H54 (cell line): Measurements from ENCODE around the gene EPHA2.

Experiments used
- DNase-seq: peaks from one replicate; pipeline ENCODE4 v3.0.0; 2011; ENCODE audit warnings: low spot score, mixed read lengths; ENCODE audit not compliant: insufficient read length
- FAIRE-seq: peaks from 3 replicates; lab custom pipeline; 2011; peaks lifted over from hg19 to GRCh38; lab: Jason Lieb, UNC
- POLR2A ChIP-seq: IDR thresholded peaks from 2 replicates; pipeline ENCODE4 v1.6.1; 2011; ENCODE audit warnings: low read depth, mild to moderate bottlenecking, low read length

The EPHA2 gene

DNA sequence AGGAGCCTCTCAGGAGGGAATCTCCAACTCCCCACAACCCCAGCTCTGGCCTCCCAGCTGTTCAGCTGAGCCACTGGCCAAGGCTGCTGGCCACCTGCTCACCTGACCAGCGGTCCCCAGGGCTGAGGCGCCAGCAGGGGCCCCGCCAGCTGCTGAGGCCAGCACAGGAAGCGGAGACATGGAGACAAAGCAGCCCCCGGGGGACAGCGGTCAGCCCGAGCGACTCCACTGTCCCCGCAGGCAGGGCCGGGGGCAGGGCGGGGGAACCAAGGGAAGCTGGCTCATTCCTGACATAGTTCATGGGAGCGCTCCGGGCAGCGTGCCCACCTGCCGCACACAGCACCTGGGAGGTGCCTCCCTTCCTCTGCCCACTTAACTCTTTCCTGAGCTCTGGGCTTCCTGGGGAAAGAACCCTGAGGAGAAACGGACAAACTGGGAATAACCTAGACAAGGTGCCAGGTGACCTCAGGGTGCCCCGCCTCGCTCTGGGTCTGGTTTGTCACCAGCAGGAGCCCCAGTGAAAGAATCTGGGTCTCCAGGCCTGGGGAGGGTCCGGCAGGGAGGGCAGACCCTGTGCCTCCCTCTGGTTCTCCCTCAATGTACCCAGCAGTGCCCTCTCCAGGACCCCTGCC lies 10.7 kb downstream of the EPHA2 start:
- FAIRE-seq (no peak), DNase-seq (no peak)
- no peak for TF ChIP-seq POLR2A

DNA sequence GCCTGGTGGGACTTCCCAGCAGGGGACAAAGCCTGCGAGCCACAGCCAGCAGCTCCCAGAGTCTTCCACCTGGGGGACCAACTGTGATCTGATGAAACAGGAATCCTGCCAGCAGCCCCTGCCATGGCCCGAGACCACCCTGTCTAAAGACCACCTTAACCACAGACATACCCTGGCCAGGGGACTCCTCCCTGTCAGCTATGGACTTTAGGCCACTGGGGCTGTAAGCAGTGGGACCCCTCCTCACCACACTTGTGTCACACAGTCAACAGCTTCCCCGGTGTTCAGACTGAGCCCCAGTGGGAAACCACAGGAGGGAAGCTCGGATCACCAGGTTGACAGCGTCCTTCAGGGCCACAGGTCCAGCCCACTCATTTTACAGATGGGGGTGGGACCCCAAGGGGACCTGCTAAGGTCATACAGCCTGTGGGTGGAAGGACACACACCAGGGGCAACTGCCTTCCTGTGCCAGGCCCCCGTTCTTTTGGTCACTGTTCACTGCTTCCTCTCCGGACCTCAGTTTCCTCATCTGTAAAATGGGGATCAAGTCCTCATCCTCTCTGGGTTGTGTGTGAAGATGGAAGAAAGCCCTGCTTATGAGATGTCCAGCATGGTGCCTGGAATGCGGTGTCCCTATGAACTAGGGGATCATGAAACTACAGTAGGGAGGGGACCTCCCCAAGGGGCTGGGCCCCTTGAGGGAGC lies 11.4 kb downstream of the EPHA2 start:
- DNase-seq (no peak), FAIRE-seq (no peak)
- TF ChIP-seq POLR2A = no peak

DNA sequence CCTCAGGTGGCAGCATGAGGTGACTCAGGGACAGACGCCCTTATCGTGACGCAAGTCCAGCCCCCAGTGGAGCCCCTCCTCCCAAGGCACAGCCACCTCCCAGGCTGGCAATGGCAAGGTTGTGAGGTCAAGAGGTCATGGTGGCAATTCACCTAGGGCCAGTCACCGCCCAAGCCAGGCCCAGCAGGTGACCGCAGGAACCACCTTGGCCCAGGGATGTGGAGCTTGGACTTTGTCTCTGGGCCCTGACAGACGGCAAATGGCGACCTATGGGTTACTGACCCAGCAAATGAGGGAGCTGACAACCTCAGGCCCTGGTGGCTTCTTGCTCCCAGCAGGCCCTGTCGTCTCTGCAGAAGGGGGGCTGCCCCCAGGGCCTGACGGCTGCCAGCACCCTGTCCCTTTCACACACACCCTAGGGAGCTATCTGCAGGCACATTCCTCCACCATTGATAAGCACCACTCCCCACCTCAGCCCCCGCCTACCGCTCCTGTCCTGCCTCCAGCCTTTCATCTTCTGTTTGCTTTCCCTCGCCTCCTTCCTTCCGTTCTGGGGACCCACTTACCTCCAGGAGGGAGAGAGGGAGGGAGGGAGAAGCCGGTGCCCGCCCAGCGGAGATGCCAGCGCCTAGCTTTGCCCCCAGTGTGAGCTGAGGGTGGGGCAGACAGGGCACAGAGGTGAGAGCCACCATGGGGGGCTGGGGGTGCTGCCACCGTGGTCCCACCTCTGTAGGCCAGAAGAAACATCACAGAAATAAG lies 12.1 kb downstream of the EPHA2 start:
- DNase-seq (no peak), FAIRE-seq (no peak)
- TF ChIP-seq POLR2A = no peak

DNA sequence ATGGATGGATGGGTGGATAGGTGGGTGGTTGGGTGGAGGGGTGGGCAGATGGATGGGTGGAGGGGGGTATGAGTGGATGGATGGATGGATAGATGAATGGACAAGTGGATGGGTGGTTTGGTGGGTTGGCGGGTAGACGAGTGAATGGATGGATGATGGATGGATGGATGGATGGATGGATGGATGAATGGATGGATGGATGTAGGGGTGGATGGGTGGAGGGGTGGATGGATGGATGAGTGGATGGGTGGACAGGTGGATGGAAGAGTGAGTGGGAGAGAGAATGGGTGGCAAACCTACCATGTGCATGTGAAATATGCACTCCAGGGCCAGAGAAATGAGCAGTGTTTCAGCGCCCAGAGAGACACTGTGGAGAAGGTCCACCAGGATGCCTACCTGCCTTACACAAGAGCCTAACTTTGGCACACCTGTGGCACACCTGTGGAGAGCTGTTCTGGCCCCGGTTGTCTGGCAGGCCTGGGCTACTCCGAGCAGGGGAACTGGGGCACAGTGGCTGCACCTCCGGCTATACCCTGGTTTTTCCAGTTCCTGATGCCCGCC lies 12.8 kb downstream of the EPHA2 start:
- no peak for FAIRE-seq
- DNase-seq = no peak
- TF ChIP-seq POLR2A = no peak

DNA sequence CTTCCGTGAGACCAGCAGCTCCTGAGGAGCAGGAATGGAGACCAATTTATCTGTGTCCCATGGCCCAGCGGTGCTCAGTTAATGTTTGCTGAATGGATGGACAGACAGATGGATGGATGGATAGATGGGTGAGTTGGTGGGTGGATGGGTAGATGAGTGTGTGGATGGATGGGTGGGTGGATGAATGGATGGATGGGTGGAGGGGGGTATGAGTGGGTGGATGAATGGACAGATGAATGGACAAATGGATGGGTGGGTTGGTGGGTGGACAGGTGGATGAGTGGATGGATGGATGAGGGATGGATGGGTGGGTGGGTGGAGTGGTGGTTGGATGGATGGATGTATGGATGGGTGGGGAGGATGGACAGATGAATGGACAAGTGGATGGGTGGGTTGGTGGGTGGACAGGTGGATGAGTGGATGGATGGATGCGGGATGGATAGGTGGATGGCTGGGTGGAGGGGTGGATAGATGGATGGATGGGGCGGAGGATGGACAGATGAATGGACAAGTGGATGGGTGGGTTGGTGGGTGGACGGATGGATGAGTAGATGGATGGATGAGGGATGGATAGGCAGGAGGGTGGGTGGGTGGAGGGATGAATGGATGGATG lies 13.4 kb downstream of the EPHA2 start:
- DNase-seq (no peak), FAIRE-seq (no peak)
- no peak for TF ChIP-seq POLR2A

DNA sequence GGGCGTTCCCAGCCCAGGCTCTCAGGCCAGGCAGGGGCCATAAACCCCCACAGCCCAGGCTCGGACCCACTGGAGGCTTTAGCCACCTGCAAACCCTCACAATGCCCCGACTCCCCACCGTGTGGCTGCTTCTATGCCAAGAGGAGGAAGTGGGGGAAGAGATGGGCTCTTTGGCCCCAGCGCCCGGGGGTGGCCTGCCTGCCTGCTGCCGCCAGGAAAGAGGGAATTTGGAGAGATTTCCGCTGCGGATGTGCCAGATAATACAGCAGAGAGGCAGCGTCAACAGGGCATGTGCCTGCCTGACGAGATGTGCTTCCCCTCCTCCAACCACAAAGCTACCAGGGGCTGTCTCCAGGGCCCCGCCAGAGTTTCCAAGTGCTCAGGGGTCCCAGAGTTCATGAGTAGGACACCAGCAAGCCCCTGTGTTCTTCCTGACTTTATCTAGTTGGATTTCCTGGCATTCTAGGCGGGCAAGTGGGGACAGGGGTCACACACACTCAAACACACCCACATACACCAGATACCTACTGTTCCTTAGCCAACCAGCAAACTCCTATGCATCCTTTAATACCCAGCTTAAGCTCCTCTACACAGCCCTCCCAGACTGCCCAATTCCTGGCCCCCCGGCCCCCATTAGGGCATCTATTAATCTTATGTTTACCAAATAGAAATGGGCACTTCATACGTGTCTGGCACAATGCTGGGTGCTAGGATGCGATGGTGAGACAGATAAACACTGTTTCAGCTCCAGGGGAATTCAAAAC lies 14.1 kb downstream of the EPHA2 start:
- no peak for TF ChIP-seq POLR2A
- DNase-seq = no peak
- no peak for FAIRE-seq

DNA sequence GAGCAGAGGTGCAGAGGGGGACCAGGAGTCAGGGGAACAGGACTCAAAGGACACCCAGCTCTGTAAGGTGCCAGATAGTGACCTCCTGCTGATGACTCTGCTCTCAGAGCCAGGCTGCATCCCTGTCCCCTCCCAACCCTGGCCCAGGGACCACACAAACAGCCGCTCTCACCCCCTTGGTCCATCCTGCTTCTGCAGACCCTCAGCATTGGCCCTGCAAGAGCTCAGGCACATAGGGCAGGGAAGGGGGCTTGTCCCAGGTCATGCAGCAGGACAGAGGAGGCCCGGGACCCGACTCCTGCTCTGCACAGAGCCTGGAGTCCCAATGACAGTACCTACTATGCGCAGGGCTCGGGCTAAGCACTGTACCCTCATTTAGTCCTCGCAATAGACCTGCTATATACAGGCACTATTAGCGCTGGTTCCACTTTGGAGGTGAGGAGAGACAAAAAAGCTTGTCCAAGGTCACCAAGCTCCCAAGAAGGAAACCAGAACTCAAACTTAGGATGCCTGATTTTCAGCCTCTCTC lies 15.7 kb downstream of the EPHA2 start:
- FAIRE-seq (no peak), DNase-seq (no peak)
- no peak for TF ChIP-seq POLR2A

DNA sequence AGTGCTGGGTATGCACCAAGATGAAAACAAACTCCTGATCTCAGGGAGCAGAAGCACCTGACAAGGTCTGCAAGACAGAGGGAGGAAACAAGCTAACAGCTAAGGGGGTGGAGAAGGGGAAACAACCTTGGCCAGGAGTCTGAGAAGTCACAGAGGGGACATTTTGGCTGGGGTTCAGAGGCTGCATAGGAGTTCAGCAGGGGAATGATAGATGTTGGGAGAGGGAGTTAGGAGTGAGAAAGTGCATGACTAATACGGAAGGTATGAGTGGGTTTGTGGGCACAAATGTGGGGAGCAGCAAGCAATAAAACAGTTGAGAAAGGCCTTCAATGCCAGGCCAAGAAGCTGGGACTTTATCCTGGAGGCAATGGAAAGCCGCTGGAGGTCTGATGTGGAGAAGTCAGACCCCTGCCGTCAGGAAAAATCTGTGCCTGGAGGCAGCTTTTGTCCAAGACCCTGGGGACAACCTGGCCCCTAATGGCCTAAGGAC lies 16.4 kb downstream of the EPHA2 start:
- FAIRE-seq = peak; percentile 58
- no peak for TF ChIP-seq POLR2A
- DNase-seq = peak; percentile 64

DNA sequence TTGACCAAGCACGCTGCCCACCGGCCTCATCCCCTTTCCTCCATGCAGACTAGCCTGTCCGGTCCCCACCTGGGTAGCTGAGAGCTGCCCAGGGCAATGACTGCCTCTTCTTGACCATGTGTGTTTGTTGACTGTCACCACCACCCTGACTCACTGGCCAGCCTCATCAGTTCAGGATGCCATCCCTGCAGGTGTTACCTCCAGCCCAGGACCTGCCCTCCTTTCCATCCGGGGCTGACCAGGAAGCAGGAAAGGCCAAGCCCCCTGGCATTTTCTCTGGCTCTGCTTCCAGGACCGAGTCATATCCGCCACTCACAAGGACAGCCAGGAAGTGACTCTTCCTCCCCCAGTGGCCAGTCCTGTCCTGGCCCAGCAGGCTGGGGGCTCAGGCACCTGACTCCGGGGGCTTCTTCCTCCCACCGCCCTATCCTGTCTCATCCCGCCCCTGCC lies 17.1 kb downstream of the EPHA2 start:
- DNase-seq = peak; percentile 52
- no peak for FAIRE-seq
- TF ChIP-seq POLR2A = no peak

DNA sequence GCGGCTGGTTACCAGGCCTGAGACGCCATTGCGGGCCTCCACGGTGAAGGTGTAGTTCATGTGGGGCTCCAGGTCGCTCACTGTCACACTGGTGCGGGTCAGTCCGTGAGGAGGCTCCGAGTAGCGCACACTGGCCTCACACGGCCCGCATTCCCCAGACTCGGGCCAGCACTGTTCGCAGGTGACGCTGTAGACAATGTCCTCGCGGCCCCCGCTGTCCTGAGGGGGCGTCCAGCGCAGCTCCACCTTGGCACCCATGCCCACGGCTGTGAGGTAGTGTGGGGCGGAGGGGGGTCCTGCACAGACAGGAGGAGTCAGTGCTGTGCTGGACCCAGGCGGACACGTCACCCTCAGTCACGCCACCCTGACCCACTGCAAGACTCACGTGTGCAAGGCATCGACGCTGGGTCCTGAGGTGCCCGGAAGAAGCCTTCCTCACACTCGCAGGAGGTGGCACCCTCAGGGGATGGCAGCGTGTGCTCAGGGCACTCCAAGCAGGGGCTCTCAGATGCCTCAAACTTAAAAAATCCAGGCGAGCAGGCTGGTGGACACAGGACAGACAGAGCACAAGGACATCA lies 17.9 kb downstream of the EPHA2 start:
- DNase-seq (no peak), FAIRE-seq (no peak)
- TF ChIP-seq POLR2A = no peak

DNA sequence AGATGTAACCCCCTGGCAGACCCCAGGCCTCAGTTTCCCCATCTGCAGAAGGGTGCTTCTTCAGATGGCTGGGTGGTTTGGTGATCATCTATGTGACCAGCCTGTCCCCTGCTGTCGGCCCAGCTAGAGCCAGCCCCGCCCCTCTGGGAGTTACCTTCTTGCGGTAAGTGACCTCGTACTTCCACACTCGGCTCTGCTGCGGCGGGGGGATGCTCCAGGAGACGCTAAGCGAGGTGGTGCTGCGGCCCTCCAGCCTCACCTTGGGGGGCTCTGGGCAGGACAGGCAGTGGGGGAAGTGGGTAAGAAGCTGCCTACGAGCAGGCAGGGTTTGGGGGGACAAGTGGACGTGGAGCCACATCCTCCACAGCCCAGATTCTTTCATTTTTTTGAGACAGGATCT lies 20.4 kb downstream of the EPHA2 start:
- no peak for FAIRE-seq

DNA sequence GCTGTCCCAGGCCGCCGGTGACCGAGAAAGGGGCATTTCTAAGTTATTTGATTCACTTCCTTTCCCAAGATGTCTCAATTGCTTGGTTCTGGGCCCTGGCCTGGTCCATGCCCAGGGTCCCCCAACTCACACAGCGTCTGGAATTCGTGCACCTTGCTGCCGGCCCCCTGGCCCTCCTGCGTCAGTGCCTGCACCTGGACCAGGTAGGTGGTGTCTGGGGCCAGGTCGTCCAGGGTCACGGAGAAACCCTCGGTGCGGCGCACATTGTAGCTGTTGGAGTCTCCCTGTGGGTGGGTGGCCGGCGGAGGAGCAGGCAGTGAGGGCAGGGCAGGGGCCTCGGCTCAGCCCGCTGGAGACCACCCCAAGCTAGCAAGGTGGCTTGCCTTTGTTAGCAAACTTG lies 21.0 kb downstream of the EPHA2 start:
- no peak for DNase-seq
- no peak for TF ChIP-seq POLR2A
- no peak for FAIRE-seq

More for the DNA sequence above, 20.4 kb downstream of the EPHA2 start:
- no peak for TF ChIP-seq POLR2A
- no peak for DNase-seq
